Neural progenitor cell (in vitro differentiated cells): Measurements from ENCODE around the gene GMDS.

Source experiments
- CTCF ChIP-seq: fragments of 200-600 bp; sonication (generic); IDR thresholded peaks from 2 replicates; pipeline ENCODE4 v1.5.1; 2017; ENCODE audit warnings: antibody characterized with exemption, mild to moderate bottlenecking
- EZH2 ChIP-seq: fragments of 200-600 bp; sonication (generic); IDR thresholded peaks from 2 replicates; pipeline ENCODE4 v1.6.1; 2017; ENCODE audit warnings: antibody characterized with exemption, mild to moderate bottlenecking, moderate library complexity
- EZH2phosphoT487 ChIP-seq: fragments of 200-600 bp; sonication (generic); IDR thresholded peaks from 2 replicates; pipeline ENCODE4 v1.6.1; 2017; ENCODE audit warnings: antibody characterized with exemption

- TF ChIP-seq CTCF, result no peak
- no peak for TF ChIP-seq EZH2
- TF ChIP-seq EZH2phosphoT487, result no peak
Observed at GRCh38 chr6:1654054-1654453, 591.4 kb downstream of the GMDS start.
